ENCODE measurements around the gene ARL4A. TPM values are rescaled to one million over a fixed set of nuclear protein-coding genes. Genes with fewer than 3 reads are reported as not detected.

ARL4A gene
- total and polyA plus RNA-seq, 9 of the 15 experiments (the other 6 are each of a cell fraction or from before 2014, with no cell fraction given), result 118 to 688 (median 172) TPM

DNA sequence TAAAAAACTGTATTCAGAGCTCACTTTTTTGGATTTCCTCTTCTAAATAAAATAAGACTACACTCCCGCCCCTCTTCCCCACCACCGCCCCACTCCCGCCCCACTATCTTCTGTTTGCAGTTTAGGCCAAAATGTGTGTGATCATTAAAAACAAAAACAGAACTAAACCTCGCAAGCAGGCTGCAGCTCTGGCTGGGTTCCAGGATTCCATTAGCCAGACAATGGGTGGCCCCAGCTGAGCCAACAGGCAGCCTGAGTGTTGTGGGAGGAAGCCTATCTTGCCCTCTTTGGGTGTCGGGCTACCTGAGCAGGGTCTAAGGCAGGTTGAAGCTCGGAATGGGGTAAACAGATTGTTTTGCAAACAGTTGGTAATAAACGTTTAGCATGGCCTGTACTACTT lies 41.7 kb downstream of the ARL4A start (continued):
- TF ChIP-seq ZNF444 (CRISPR knock-in tag; IDR thresholded peaks at IDR 0.05) (no peak), TGIF2 (CRISPR knock-in tag; IDR thresholded peaks at IDR 0.05) (no peak), GATAD2A (IDR thresholded peaks at IDR 0.05) (peak; percentile 90; the same call in 1 of the 2 replicates), CREB1 (IDR thresholded peaks at IDR 0.05) (peak; percentile 57; the same call in 1 of the 2 replicates), CREB1 (CRISPR knock-in tag; IDR thresholded peaks at IDR 0.05) (no peak), HDAC1 (IDR thresholded peaks at IDR 0.05) (peak in 1 of 2 experiments; percentile 54; a peak in 3 of 4 replicates), RCOR1 (IDR thresholded peaks at IDR 0.05; ENCODE audit: borderline replicate concordance in 1 of 2, low read depth in 2 of 2, low read length in 2 of 2) (peak in 1 of 2 experiments; percentile 87; a peak in 2 of 4 replicates), ZKSCAN3 (CRISPR knock-in tag; IDR thresholded peaks at IDR 0.05) (no peak), CTBP1 (IDR thresholded peaks at IDR 0.05; ENCODE audit: borderline replicate concordance) (peak; percentile 45; the same call in 1 of the 2 replicates), FOXK2 (conservative IDR thresholded peaks at IDR 0.05 in 1 of 2, IDR thresholded peaks at IDR 0.05 in 1 of 2; ENCODE audit: low read depth in 2 of 2) (0 out of 4 replicates have a peak, but pooled peaks of 1 of the 2 experiments have one; percentile 10), TAF9B (IDR thresholded peaks at IDR 0.05; ENCODE audit: partially characterized antibody) (peak; percentile 80), MLLT1 (IDR thresholded peaks at IDR 0.05) (peak; percentile 21 to 81; a peak in 2 of 4 replicates), ZEB2 (IDR thresholded peaks at IDR 0.05) (peak; percentile 54; the same call in 1 of the 2 replicates), HINFP (tag; conservative IDR thresholded peaks at IDR 0.05; ENCODE audit: low read depth) (no peak), MBD2 (IDR thresholded peaks at IDR 0.05; ENCODE audit: borderline replicate concordance, low read depth) (peak; percentile 68; the same call in 1 of the 2 replicates), EP300 (IDR thresholded peaks at IDR 0.05; ENCODE audit: low read length) (peak; percentile 87), MTA2 (IDR thresholded peaks at IDR 0.05; ENCODE audit: low read depth) (peak; percentile 38; the same call in 1 of the 2 replicates), ZNF551 (CRISPR knock-in tag; IDR thresholded peaks at IDR 0.05) (no peak), ZBTB2 (IDR thresholded peaks at IDR 0.05) (peak; percentile 50; the same call in 1 of the 2 replicates), ZNF239 (CRISPR knock-in tag; IDR thresholded peaks at IDR 0.05) (no peak), SMAD4 (CRISPR knock-in tag; conservative IDR thresholded peaks at IDR 0.05) (peak; percentile 74), TBL1XR1 (IDR thresholded peaks at IDR 0.05; ENCODE audit: low read length in 2 of 2) (peak; percentile 89 to 91), GTF2A2 (tag; IDR thresholded peaks at IDR 0.05) (no peak), CBX3 (IDR thresholded peaks at IDR 0.05; ENCODE audit: borderline replicate concordance in 1 of 2, low read length in 2 of 2) (peak in 1 of 2 experiments; percentile 36; a peak in 1 of 3 replicates), ZBED1 (IDR thresholded peaks at IDR 0.05) (0 out of 2 replicates have a peak, but pooled peaks have one; percentile 58)
- TF ChIP-seq, protein P1, sequence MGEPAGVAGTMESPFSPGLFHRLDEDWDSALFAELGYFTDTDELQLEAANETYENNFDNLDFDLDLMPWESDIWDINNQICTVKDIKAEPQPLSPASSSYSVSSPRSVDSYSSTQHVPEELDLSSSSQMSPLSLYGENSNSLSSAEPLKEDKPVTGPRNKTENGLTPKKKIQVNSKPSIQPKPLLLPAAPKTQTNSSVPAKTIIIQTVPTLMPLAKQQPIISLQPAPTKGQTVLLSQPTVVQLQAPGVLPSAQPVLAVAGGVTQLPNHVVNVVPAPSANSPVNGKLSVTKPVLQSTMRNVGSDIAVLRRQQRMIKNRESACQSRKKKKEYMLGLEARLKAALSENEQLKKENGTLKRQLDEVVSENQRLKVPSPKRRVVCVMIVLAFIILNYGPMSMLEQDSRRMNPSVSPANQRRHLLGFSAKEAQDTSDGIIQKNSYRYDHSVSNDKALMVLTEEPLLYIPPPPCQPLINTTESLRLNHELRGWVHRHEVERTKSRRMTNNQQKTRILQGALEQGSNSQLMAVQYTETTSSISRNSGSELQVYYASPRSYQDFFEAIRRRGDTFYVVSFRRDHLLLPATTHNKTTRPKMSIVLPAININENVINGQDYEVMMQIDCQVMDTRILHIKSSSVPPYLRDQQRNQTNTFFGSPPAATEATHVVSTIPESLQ (CRISPR knock-in tag; IDR thresholded peaks at IDR 0.05), result no peak
